HG03442 (cell line): ENCODE results near the gene FAM193B.

Experiments used
- ATAC-seq: cut with Tn5 transposase; IDR thresholded peaks from one replicate; pipeline ENCODE4 v1.9.1; 2021; ENCODE audit warnings: mild to moderate bottlenecking, moderate library complexity; ENCODE audit not compliant: unreplicated experiment

Gene FAM193B

DNA sequence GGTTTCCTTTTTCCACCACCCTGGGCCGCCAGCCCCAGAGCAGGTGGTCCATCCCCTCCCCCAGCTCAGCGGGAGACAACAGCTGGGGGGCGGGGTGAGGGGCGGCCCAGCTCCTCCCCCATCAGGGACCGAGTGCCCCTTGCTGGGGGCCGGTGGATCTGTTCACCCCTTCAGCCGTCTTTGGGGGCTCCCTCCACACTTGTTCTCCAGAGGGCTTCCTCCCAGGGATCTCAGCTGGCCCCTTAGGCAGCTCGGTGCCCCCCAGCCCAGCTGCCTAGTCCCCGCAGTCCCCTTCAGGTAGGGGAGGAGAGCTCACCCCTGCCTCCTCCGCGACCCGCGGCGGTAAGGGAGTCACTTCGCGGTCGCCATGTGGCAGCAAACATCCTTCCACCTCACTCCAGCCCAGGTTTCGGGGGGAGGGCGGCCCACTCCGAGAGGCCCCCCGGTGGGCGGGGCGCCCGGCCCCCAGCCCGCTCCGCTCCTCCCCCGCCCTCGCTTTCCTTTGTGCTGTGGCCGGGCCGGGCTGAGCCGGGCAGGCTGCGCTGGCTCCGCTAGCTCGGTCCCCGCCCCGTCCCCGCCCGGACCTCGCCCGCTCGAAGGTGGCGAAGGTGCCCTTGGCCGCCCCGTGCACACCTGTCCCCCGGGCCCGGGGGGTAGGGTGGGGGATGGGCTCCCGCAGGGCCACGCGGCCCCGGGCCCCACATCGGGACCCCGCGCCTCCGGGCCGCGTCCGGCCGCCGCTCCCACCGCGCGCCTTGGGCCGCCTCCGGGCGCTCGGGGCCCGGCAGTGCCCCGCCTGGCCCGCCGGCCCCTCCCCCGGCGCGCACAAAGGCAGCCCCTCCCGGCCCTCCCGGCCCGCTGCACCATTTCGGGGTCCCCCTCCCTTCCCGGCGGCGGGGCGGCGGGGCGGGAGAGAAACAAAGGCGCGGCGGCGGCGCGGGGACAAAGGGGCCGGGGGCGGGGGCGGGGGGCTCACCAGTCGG lies 81.6 kb downstream of the FAM193B start:
- ATAC-seq = no peak

DNA sequence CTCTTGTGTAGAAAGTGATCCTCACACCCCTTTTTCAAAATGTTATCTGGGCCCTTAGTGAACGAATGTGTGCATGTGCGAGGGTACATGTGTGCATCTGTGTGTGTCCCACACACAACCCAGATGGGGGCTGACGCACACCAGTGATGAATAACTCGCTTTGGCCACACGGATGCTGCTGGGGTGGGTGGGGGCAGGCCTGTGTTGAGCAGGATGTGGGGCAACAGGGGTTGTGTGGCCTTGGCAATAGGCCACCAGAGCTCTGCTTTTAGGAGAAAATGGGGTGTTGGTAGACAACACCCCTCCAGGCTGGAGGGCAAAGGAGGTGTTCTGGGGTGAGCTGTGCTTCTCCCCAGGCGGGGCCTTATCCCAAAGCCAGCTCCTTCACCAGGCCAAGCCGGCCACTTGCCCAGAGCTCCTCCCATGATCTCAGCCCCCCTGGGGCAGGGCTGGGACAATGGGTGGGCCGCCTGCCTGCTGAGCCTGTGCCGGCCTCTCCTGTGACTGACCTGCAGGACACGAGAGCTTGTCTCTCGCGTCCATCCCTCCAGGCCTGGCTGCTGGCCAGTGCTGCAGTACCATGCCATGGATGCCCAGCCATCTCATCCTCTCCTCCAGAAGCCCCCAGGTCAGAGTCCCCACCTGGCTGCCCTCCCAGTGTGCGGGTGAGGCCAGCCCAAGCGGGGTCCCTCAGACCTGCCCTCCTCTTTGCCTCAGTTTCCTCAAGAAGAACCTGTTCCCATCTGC lies 82.6 kb downstream of the FAM193B start:
- ATAC-seq = no peak

DNA sequence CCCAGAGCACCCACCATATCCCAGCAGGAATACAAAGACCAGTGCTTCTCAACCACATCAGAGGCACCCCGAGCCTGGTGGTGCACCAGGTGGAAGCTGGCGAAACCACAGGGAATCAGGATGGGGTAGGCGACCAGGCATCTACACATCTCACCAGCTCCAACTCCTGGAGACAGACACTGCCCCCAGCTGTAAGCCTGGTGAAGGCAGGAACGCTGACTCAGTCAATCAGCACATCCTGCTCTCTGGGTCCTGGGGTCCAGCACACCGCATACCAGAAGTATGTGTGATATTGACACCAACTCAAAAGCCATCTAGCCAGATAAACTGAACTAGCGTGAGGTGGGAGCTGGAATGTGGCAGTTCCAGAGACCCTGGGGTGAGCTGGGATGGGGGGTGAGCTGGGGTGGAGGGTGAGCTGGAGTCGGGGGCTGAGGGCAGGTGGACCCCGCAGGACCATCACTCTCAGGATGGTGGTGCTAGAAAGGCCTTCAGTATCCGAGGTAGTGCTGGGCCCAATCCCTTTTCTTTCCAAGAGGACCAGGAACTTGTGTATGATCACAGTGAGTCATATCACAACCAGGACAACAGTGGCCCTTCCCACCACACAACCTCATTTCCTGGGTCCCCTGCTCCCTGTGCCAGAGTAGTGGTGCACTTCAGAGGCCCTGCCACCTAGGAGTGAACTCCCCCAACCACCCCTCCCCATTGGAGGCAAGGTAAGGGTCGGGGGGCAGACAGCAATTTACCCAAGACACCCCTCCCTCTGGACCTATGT lies 83.4 kb downstream of the FAM193B start:
- no peak for ATAC-seq
